ENCODE results near the gene TMEM255A. TPM values are rescaled to one million over a fixed set of nuclear protein-coding genes. Genes with fewer than 3 reads are reported as not detected.

TMEM255A gene
- total and polyA plus RNA-seq, 2 experiments from 2014 or later: 0.21 to 0.28 TPM

DNA sequence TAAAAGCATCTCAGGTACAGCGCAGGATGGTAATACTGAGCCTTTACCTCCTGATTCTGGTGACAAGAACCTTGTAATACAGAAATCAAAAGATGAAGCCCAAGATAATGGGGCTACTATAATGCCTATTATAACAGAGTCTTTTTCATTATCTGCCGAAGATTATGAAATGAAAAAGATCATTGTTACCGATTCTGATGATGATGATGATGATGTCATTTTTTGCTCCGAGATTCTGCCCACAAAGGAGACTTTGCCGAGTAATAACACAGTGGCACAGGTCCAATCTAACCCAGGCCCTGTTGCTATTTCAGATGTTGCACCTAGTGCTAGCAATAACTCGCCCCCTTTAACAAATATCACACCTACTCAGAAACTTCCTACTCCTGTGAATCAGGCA is 57.5 kb downstream of the TMEM255A start (continued):
- TF ChIP-seq, protein P1, sequence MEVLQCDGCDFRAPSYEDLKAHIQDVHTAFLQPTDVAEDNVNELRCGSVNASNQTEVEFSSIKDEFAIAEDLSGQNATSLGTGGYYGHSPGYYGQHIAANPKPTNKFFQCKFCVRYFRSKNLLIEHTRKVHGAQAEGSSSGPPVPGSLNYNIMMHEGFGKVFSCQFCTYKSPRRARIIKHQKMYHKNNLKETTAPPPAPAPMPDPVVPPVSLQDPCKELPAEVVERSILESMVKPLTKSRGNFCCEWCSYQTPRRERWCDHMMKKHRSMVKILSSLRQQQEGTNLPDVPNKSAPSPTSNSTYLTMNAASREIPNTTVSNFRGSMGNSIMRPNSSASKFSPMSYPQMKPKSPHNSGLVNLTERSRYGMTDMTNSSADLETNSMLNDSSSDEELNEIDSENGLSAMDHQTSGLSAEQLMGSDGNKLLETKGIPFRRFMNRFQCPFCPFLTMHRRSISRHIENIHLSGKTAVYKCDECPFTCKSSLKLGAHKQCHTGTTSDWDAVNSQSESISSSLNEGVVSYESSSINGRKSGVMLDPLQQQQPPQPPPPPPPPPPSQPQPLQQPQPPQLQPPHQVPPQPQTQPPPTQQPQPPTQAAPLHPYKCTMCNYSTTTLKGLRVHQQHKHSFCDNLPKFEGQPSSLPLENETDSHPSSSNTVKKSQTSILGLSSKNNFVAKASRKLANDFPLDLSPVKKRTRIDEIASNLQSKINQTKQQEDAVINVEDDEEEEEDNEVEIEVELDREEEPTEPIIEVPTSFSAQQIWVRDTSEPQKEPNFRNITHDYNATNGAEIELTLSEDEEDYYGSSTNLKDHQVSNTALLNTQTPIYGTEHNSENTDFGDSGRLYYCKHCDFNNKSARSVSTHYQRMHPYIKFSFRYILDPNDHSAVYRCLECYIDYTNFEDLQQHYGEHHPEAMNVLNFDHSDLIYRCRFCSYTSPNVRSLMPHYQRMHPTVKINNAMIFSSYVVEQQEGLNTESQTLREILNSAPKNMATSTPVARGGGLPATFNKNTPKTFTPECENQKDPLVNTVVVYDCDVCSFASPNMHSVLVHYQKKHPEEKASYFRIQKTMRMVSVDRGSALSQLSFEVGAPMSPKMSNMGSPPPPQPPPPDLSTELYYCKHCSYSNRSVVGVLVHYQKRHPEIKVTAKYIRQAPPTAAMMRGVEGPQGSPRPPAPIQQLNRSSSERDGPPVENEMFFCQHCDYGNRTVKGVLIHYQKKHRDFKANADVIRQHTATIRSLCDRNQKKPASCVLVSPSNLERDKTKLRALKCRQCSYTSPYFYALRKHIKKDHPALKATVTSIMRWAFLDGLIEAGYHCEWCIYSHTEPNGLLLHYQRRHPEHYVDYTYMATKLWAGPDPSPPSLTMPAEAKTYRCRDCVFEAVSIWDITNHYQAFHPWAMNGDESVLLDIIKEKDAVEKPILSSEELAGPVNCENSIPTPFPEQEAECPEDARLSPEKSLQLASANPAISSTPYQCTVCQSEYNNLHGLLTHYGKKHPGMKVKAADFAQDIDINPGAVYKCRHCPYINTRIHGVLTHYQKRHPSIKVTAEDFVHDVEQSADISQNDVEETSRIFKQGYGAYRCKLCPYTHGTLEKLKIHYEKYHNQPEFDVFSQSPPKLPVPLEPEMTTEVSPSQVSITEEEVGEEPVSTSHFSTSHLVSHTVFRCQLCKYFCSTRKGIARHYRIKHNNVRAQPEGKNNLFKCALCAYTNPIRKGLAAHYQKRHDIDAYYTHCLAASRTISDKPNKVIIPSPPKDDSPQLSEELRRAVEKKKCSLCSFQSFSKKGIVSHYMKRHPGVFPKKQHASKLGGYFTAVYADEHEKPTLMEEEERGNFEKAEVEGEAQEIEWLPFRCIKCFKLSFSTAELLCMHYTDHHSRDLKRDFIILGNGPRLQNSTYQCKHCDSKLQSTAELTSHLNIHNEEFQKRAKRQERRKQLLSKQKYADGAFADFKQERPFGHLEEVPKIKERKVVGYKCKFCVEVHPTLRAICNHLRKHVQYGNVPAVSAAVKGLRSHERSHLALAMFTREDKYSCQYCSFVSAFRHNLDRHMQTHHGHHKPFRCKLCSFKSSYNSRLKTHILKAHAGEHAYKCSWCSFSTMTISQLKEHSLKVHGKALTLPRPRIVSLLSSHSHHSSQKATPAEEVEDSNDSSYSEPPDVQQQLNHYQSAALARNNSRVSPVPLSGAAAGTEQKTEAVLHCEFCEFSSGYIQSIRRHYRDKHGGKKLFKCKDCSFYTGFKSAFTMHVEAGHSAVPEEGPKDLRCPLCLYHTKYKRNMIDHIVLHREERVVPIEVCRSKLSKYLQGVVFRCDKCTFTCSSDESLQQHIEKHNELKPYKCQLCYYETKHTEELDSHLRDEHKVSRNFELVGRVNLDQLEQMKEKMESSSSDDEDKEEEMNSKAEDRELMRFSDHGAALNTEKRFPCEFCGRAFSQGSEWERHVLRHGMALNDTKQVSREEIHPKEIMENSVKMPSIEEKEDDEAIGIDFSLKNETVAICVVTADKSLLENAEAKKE (CRISPR knock-in tag; IDR thresholded peaks at IDR 0.05): no peak
- TF ChIP-seq, protein P2, sequence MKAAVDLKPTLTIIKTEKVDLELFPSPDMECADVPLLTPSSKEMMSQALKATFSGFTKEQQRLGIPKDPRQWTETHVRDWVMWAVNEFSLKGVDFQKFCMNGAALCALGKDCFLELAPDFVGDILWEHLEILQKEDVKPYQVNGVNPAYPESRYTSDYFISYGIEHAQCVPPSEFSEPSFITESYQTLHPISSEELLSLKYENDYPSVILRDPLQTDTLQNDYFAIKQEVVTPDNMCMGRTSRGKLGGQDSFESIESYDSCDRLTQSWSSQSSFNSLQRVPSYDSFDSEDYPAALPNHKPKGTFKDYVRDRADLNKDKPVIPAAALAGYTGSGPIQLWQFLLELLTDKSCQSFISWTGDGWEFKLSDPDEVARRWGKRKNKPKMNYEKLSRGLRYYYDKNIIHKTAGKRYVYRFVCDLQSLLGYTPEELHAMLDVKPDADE (IDR thresholded peaks at IDR 0.05): no peak
- TF ChIP-seq, protein P3, sequence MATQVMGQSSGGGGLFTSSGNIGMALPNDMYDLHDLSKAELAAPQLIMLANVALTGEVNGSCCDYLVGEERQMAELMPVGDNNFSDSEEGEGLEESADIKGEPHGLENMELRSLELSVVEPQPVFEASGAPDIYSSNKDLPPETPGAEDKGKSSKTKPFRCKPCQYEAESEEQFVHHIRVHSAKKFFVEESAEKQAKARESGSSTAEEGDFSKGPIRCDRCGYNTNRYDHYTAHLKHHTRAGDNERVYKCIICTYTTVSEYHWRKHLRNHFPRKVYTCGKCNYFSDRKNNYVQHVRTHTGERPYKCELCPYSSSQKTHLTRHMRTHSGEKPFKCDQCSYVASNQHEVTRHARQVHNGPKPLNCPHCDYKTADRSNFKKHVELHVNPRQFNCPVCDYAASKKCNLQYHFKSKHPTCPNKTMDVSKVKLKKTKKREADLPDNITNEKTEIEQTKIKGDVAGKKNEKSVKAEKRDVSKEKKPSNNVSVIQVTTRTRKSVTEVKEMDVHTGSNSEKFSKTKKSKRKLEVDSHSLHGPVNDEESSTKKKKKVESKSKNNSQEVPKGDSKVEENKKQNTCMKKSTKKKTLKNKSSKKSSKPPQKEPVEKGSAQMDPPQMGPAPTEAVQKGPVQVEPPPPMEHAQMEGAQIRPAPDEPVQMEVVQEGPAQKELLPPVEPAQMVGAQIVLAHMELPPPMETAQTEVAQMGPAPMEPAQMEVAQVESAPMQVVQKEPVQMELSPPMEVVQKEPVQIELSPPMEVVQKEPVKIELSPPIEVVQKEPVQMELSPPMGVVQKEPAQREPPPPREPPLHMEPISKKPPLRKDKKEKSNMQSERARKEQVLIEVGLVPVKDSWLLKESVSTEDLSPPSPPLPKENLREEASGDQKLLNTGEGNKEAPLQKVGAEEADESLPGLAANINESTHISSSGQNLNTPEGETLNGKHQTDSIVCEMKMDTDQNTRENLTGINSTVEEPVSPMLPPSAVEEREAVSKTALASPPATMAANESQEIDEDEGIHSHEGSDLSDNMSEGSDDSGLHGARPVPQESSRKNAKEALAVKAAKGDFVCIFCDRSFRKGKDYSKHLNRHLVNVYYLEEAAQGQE (IDR thresholded peaks at IDR 0.05; ENCODE audit: unreplicated experiment): no peak
